ENCODE results near the gene KCNG4. TPM values are rescaled to one million over a fixed set of nuclear protein-coding genes. Genes with fewer than 3 reads are reported as not detected.

The KCNG4 gene

DNA sequence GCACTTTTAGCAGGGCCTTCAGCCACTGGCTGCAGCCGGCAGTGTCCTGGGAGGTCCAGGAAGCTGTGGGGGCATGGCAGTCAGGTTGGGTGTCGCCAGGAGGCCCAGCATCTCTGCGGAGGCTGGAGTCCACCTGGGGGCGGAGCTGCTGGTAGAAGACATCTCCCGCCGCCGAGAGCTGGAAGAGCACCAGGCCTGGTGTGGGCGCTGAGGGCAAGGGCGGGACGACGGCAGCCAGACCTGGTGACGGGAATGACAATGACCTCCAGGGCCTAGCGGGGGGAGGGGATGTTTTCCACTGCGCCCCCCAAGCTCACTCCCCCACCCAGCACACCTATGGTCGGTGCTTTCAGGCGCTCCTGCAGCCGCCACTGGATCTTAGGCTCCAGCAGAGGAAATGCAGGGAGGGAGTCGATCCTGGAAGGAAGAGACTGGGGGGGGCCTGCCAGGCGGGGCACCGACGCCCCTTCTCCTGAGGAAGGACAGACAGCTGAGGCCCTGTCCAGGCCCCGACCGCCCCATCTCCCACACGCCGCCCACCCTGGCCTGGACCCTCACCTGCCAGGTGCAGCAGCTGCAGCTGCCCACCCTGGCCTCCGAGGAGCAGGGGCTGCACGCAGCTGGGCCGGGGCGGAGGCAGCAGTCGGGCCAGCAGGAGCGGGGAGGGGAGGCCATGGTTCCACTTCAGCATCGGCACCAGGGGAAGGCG, 60.0 kb downstream of the KCNG4 start:
- Histone ChIP-seq H3K4me2 (ENCODE audit: low read length) (no peak overlapping the region), H3K4me1 (ENCODE audit: control insufficient read depth, insufficient read depth, low read length) (peaks cover 32% of the 10 kb centered on the region), H3K9me3 (replicated peaks; ENCODE audit: low read length) (no peaks in the 10 kb centered on the region), H3K9ac (ENCODE audit: low read depth, low read length) (no peak overlapping the region), H3K36me3 (ENCODE audit: insufficient read depth, low read length) (peaks cover 51% of the 10 kb centered on the region), H3K4me3 (ENCODE audit: low read length) (no peak overlapping the region), H3K27me3 (ENCODE audit: control insufficient read depth, insufficient read depth, low read length) (no peaks in the 10 kb centered on the region)

DNA sequence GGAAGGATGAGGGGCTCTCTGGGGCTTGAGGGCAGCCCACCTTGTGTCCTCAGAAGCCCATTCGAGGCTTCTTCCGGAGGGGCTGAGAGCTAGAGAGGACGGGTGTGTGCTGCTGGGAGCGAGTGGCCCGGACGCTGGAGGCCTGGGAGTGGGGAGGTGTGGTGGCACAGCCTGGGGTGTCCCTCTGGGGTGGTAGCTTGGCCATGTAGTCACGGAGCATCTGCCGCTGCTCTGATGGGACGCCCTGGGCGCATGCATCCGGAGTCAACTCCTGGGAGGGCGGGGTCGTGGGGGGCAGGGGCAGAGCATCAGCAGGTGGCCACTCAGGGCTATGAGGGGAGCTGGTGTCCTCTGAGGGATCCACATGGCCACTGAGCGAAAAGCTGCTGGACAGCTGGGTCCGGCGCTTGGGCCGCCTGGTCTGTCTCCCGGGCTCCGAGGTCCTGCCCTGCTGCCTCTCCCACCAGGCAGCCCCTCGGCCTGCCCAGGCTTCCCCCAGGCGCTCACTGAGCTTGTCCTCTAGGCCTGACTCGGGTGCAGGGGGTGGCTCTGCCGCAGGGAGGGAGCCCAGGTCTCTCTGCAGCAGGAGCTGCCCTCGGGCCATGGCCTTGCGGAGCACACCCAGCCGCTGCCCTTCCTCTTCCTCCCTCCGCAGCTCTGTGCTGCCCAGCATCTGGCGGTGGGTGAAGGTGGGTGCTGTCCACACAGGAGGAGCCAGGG, 60.8 kb downstream of the KCNG4 start:
- no peaks in the 10 kb centered on the region for H3K9me3 ChIP-seq (replicated peaks; ENCODE audit: low read length)
- peaks cover 32% of the 10 kb centered on the region for H3K4me1 ChIP-seq (ENCODE audit: control insufficient read depth, insufficient read depth, low read length)
- no peak overlapping the region for H3K9ac ChIP-seq (ENCODE audit: low read depth, low read length)
- peaks cover 4% of the 10 kb centered on the region for H3K27me3 ChIP-seq (ENCODE audit: control insufficient read depth, insufficient read depth, low read length)
- no peak overlapping the region for H3K4me3 ChIP-seq (ENCODE audit: low read length)
- H3K4me2 ChIP-seq (ENCODE audit: low read length) = no peak overlapping the region
- H3K36me3 ChIP-seq (ENCODE audit: insufficient read depth, low read length) = peaks cover 46% of the 10 kb centered on the region

DNA sequence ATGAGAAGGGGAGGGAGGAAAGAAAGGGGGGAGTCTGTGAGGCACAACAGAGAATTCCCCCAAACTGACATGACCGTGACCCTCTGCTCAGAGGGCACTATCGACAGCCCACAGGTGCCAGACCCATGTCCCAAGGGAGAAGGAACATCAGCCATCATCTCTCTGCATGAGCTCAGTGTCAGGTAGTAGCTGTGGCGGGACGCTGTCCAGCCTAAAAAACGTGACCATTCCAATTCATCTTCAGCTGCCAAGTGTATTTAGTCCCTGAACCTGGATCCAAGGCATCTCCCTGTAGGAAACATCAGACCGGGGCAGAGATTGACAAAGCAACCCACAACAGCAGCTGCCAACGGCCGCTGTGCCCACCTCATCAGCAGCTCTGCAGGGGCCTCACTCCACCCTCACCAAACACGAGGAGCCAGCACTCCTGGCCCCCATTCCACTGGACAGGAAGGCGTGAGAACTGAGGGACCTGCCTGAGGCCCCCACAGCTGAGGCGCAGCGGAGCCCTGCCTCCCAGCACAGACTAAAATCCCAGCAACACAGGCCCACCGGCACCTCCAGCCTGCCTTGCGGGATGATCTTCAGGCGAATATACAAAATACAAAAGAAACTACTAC, 61.6 kb downstream of the KCNG4 start:
- H3K9ac ChIP-seq (ENCODE audit: low read depth, low read length) = no peak overlapping the region
- peaks cover 43% of the 10 kb centered on the region for H3K36me3 ChIP-seq (ENCODE audit: insufficient read depth, low read length)
- H3K4me2 ChIP-seq (ENCODE audit: low read length) = no peak overlapping the region
- H3K4me3 ChIP-seq (ENCODE audit: low read length) = no peak overlapping the region
- no peaks in the 10 kb centered on the region for H3K9me3 ChIP-seq (replicated peaks; ENCODE audit: low read length)
- H3K4me1 ChIP-seq (ENCODE audit: control insufficient read depth, insufficient read depth, low read length) = peaks cover 32% of the 10 kb centered on the region
- H3K27me3 ChIP-seq (ENCODE audit: control insufficient read depth, insufficient read depth, low read length) = peaks cover 4% of the 10 kb centered on the region

DNA sequence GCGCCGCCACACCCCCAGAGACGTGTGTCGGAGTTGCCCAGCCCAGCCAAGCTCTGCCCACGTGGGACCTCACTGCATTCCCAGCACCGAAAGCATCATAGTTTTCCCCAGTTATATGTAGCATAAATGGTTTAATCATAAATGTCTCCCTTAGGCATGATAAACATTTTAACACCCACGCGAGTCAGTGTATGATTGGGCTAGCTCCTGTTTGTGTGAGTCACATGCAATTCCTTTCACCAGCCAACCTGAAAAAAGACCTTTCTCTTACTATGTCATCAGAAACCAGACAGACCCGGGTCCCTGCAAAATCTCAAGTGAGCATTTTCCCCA, 62.1 kb downstream of the KCNG4 start:
- peaks cover 32% of the 10 kb centered on the region for H3K4me1 ChIP-seq (ENCODE audit: control insufficient read depth, insufficient read depth, low read length)
- H3K4me2 ChIP-seq (ENCODE audit: low read length) = peak overlapping the region; percentile 56
- no peaks in the 10 kb centered on the region for H3K9me3 ChIP-seq (replicated peaks; ENCODE audit: low read length)
- no peak overlapping the region for H3K4me3 ChIP-seq (ENCODE audit: low read length)
- peaks cover 38% of the 10 kb centered on the region for H3K36me3 ChIP-seq (ENCODE audit: insufficient read depth, low read length)
- peak overlapping the region; percentile 54 for H3K9ac ChIP-seq (ENCODE audit: low read depth, low read length)
- H3K27me3 ChIP-seq (ENCODE audit: control insufficient read depth, insufficient read depth, low read length) = peaks cover 4% of the 10 kb centered on the region

DNA sequence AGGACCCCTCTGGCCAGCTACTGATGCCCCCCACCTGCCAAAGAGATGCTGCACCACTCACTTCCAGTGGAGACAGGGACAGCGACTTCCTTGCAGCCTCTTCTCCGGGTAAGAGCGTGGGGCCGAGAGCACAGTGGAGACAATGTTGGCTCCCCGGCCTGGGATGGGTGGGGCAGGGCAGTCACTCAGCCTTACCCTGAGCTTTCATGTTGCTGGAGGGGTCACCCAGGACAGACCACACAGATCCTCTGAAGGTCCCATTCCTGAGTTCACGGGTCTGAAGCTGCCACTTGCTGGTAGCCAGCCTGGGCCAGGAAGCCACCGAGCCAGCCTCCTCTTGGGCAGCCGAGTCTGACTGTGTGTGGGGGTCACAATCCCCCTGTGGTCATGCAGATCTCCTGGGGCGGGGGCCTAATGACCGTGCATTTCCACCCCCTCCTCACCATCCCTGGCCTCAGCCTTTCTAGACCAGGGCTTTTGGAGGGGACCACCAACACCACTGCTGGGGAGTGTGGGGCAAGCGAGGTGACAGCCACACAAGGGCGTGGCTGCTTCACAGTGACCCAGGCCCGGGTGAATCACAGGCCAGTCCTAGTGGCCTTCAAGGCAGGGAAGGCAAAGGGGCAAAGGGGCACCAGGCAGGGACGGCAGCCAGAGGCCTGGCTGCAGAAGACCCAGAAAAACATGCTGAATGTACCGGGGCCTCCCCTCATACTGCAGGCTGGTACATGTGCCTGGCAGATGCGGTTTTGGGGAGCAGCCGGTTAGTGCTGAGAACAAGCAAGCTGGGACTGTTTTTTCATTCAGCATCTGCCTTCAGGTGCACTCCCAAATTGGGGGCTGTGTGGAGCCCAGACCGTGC, 63.4 kb downstream of the KCNG4 start:
- no peaks in the 10 kb centered on the region for H3K9me3 ChIP-seq (replicated peaks; ENCODE audit: low read length)
- H3K27me3 ChIP-seq (ENCODE audit: control insufficient read depth, insufficient read depth, low read length) = peaks cover 6% of the 10 kb centered on the region
- H3K4me3 ChIP-seq (ENCODE audit: low read length) = peak overlapping the region; percentile 35
- peak overlapping the region; percentile 34 for H3K9ac ChIP-seq (ENCODE audit: low read depth, low read length)
- H3K36me3 ChIP-seq (ENCODE audit: insufficient read depth, low read length) = peaks cover 25% of the 10 kb centered on the region
- H3K4me2 ChIP-seq (ENCODE audit: low read length) = peak overlapping the region; percentile 56
- peaks cover 32% of the 10 kb centered on the region for H3K4me1 ChIP-seq (ENCODE audit: control insufficient read depth, insufficient read depth, low read length)

DNA sequence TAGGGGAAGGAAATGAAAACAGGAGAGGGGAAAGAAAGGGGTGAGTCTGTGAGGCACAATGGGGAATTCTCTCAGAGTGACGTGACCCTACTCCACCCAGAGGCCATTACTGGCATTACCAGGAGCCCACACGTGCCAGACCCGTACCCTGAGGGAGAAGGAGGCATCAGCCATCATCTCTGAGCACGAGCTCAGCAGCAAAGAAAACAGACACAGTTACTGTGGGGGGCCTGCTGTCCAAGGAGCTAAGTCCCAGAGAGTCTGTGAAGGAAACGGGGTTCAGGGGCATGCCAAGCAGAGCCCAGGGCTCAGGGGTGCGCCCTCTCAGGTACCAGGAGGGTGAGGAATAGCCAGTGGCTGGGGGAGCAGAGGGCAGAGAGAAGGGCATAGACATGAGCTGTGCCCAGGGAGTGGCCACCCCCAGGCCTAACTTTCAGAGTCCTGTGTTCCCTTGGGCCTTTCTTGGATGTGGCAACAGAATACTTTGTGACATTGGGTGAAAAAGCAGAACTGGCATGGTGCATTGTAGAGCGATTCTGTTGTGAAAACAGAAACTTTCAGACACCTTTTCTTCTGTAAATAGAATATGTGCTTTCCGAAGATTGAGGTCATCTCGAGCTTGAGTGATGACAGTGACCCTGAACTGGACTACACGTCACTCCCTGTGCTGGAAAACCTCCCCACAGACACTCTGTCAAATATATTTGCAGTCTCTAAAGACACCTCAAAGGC, 64.3 kb downstream of the KCNG4 start:
- H3K9ac ChIP-seq (ENCODE audit: low read depth, low read length) = no peak overlapping the region

DNA sequence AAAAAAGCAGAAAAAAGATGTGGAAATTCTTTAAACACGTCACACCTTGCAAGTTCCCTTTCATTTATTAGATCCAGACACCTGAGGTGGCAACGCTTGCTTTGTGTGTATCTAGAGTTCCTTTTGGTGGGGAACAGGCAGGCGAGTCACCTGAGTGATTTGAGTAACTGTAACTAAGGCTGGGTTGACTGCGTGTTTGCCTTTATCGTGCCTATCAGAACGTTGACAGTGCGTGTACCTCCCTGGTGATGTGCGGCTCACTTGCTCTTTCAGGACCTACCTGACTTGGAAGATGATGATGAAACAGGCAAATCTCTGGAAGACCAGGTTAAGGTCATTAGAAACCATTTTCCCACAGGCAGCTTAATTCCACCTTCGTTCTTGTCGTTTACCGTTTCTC, 65.4 kb downstream of the KCNG4 start:
- H3K4me1 ChIP-seq (ENCODE audit: control insufficient read depth, insufficient read depth, low read length) = peaks cover 32% of the 10 kb centered on the region
- H3K36me3 ChIP-seq (ENCODE audit: insufficient read depth, low read length) = peaks cover 8% of the 10 kb centered on the region
- no peak overlapping the region for H3K4me3 ChIP-seq (ENCODE audit: low read length)
- no peak overlapping the region for H3K4me2 ChIP-seq (ENCODE audit: low read length)
- H3K9me3 ChIP-seq (replicated peaks; ENCODE audit: low read length) = no peaks in the 10 kb centered on the region
- H3K9ac ChIP-seq (ENCODE audit: low read depth, low read length) = no peak overlapping the region
- peaks cover 6% of the 10 kb centered on the region for H3K27me3 ChIP-seq (ENCODE audit: control insufficient read depth, insufficient read depth, low read length)

More for the DNA sequence above, 64.3 kb downstream of the KCNG4 start:
- Histone ChIP-seq H3K4me2 (ENCODE audit: low read length) (no peak overlapping the region), H3K36me3 (ENCODE audit: insufficient read depth, low read length) (peaks cover 18% of the 10 kb centered on the region), H3K27me3 (ENCODE audit: control insufficient read depth, insufficient read depth, low read length) (peaks cover 6% of the 10 kb centered on the region), H3K9me3 (replicated peaks; ENCODE audit: low read length) (no peaks in the 10 kb centered on the region), H3K4me1 (ENCODE audit: control insufficient read depth, insufficient read depth, low read length) (peaks cover 32% of the 10 kb centered on the region), H3K4me3 (ENCODE audit: low read length) (no peak overlapping the region)

DNA sequence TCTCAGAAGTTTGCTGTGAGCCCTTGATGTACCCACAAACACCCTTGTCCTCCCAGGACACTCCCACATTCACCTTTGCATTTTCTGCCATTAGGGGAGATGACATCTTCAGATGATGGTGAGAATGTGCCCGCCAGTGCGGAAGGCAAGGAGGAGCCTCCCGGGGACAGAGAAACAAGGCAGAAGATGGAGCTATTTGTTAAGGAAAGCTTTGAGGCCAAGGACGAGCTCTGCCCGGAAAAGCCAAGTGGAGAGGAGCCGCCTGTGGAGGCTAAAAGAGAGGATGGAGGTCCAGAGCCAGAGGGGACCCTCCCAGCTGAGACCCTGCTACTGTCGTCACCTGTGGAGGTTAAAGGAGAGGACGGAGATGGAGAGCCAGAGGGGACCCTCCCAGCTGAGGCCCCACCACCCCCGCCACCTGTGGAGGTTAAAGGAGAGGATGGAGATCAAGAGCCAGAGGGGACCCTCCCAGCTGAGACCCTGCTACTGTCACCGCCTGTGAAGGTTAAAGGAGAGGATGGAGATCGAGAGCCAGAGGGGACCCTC, 70.0 kb downstream of the KCNG4 start:
- no peaks in the 10 kb centered on the region for H3K9me3 ChIP-seq (replicated peaks; ENCODE audit: low read length)
- no peak overlapping the region for H3K4me3 ChIP-seq (ENCODE audit: low read length)
- H3K4me2 ChIP-seq (ENCODE audit: low read length) = no peak overlapping the region
- no peaks in the 10 kb centered on the region for H3K4me1 ChIP-seq (ENCODE audit: control insufficient read depth, insufficient read depth, low read length)
- no peaks in the 10 kb centered on the region for H3K36me3 ChIP-seq (ENCODE audit: insufficient read depth, low read length)
- no peak overlapping the region for H3K9ac ChIP-seq (ENCODE audit: low read depth, low read length)
- H3K27me3 ChIP-seq (ENCODE audit: control insufficient read depth, insufficient read depth, low read length) = peaks cover 34% of the 10 kb centered on the region

Small RNAs within 50 kb of the gene (small RNA-seq; reads per million reads assigned to genes)
- gene RNA5SP433 = not detected
